Ramos (cell line): ENCODE data around the gene VPS11.

ENCODE experiments used
- in situ Hi-C: fragments of 300-500 bp; cut with MboI; formaldehyde crosslinking; loops from one replicate; pipeline ENCODE4 v1.14.3; 2022; ENCODE audit warnings: low sequenced_read_pairs; ENCODE audit not compliant: unreplicated experiment

VPS11 gene

GRCh38 chr11:119067371-119068222 lies at the start of gene VPS11:
TSS of gene VPS11 (plus strand) at chr11:119067818. CDS start at chr11:119067824, 6 bp downstream.
- in situ Hi-C loops = no loop called here

- in situ Hi-C loops = no loop called here
Observed at GRCh38 chr11:119018074-119018938, 49.3 kb upstream of the VPS11 start, which contains the start of the genes RPS25 and TRAPPC4. TSS of gene RPS25 (minus strand) at chr11:119018343. CDS start at chr11:119018284, 59 bp downstream. TSS of gene TRAPPC4 (plus strand) at chr11:119018766. CDS start at chr11:119018796, 30 bp downstream.

- in situ Hi-C loops = no loop called here
Observed at GRCh38 chr11:119019996-119020395, 47.6 kb upstream of the VPS11 start.

- in situ Hi-C loops = no loop called here
Observed at GRCh38 chr11:119021631-119022030, 46.0 kb upstream of the VPS11 start.

- in situ Hi-C loops = no loop called here
Observed at GRCh38 chr11:119023741-119024140, 43.9 kb upstream of the VPS11 start.

- in situ Hi-C loops = no loop called here
Observed at GRCh38 chr11:119024430-119025098, 43.1 kb upstream of the VPS11 start.

GRCh38 chr11:119025099-119025473 lies 42.5 kb upstream of the VPS11 start:
- in situ Hi-C loops = no loop called here

GRCh38 chr11:119025541-119025940 lies 42.1 kb upstream of the VPS11 start:
- in situ Hi-C loops = no loop called here

GRCh38 chr11:119025978-119026766 lies 41.4 kb upstream of the VPS11 start:
- in situ Hi-C loops = no loop called here

- in situ Hi-C loops = no loop called here
Observed at GRCh38 chr11:119026970-119027369, 40.6 kb upstream of the VPS11 start.

GRCh38 chr11:119027561-119028345 lies 39.9 kb upstream of the VPS11 start:
- in situ Hi-C loops = no loop called here

- in situ Hi-C loops = no loop called here
Observed at GRCh38 chr11:119028346-119029068, 39.1 kb upstream of the VPS11 start.

- in situ Hi-C loops = no loop called here
Observed at GRCh38 chr11:119029069-119029339, 38.6 kb upstream of the VPS11 start.

- in situ Hi-C loops = no loop called here
Observed at GRCh38 chr11:119029340-119030028, 38.1 kb upstream of the VPS11 start.

- in situ Hi-C loops = no loop called here
Observed at GRCh38 chr11:119030029-119030328, 37.6 kb upstream of the VPS11 start.

- in situ Hi-C loops = no loop called here
Observed at GRCh38 chr11:119030329-119031047, 37.1 kb upstream of the VPS11 start, which contains the start of gene SLC37A4. TSS of gene SLC37A4 (minus strand) at chr11:119030877.

- in situ Hi-C loops = no loop called here
Observed at GRCh38 chr11:119031912-119032280, 35.7 kb upstream of the VPS11 start.
